ENCODE measurements around the gene HOXD3. TPM values are rescaled to one million over a fixed set of nuclear protein-coding genes. Genes with fewer than 3 reads are reported as not detected.

The HOXD3 gene
- total and polyA plus RNA-seq, 10 donors, result 1.2 to 15.3 (median 7.7) TPM

DNA sequence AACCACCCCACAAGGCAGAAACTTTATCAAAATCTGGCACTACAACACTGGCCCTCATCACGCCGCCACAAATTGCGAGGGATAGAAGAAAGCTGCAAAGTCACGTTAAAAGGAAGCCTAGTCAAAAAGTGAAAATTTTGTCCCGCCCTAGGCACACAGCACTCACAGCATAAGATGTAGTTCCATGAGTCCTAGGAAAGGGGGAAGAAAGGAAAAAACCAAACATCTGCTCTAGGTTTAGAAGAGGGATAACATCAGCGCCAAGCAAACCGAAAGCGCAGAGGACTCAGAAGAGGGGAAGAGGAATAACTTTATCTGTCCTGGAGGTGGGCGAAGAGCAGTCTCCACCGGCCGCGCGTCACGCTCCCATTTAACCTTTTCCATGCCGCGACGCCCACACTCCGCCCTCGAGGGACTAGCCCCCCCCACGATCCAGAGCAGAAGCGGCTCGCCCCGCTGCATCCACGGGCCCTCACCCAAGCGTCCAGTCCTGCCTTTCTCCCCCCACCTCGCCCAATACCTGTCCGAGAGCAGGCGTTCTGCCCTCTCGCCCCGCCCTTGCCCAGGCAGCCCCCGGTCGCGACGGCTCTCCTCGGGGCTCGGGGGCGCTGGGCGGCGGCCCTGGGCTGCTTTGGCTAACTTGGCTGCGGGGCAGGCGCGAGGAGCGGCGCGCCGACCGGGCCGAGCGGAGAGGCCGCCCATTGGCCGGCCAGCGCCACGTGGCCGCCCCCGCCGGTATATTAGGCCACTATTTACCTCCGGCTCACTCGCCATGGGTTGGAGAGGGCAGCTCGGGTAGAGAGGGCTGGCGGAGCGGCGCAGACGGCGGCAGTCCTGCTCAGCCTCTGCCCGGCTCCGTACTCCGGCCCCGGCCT, 31.0 kb downstream of the HOXD3 start, which contains the start of gene HOXD1:
HOXD1 (plus strand) TSS at position 770 of the 875 bp plus-strand sequence. CDS start 134 bp downstream, outside the sequence.
- DNase-seq, result no peak
- Histone ChIP-seq H3K9me3 (no peaks in the 10 kb centered on the region), H3K36me3 (no peaks in the 10 kb centered on the region), H3K4me1 (peaks cover 18 to 34% (median 28%) of the 10 kb centered on the region in 6 donors), H3K27ac (peak within 1 kb of the TSS in 6 of 8 donors; percentile 62 to 80 (median 68)), H3K4me3 (peak within 1 kb of the TSS; percentile 36 to 77 (median 55)), H3K27me3 (replicated peaks in 1 of 7) (peaks cover 11 to 100% (median 55%) of the 10 kb centered on the region in 7 donors)
- TF ChIP-seq POLR2AphosphoS5 (IDR thresholded peaks at IDR 0.05), result peak; percentile 29 to 80 (median 64)
- TF ChIP-seq, protein P1, sequence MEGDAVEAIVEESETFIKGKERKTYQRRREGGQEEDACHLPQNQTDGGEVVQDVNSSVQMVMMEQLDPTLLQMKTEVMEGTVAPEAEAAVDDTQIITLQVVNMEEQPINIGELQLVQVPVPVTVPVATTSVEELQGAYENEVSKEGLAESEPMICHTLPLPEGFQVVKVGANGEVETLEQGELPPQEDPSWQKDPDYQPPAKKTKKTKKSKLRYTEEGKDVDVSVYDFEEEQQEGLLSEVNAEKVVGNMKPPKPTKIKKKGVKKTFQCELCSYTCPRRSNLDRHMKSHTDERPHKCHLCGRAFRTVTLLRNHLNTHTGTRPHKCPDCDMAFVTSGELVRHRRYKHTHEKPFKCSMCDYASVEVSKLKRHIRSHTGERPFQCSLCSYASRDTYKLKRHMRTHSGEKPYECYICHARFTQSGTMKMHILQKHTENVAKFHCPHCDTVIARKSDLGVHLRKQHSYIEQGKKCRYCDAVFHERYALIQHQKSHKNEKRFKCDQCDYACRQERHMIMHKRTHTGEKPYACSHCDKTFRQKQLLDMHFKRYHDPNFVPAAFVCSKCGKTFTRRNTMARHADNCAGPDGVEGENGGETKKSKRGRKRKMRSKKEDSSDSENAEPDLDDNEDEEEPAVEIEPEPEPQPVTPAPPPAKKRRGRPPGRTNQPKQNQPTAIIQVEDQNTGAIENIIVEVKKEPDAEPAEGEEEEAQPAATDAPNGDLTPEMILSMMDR (IDR thresholded peaks at IDR 0.05 in 8 of 11, conservative IDR thresholded peaks at IDR 0.05 in 3 of 11), result no peak
- intact Hi-C loops (cut with DNase I; ENCODE audit: low total_unique reads), result no loop called here
- 2 to 6% (median 3%) methylated on average over 37 to 68 of the region's 68 CpGs for WGBS, 5 donors

DNA sequence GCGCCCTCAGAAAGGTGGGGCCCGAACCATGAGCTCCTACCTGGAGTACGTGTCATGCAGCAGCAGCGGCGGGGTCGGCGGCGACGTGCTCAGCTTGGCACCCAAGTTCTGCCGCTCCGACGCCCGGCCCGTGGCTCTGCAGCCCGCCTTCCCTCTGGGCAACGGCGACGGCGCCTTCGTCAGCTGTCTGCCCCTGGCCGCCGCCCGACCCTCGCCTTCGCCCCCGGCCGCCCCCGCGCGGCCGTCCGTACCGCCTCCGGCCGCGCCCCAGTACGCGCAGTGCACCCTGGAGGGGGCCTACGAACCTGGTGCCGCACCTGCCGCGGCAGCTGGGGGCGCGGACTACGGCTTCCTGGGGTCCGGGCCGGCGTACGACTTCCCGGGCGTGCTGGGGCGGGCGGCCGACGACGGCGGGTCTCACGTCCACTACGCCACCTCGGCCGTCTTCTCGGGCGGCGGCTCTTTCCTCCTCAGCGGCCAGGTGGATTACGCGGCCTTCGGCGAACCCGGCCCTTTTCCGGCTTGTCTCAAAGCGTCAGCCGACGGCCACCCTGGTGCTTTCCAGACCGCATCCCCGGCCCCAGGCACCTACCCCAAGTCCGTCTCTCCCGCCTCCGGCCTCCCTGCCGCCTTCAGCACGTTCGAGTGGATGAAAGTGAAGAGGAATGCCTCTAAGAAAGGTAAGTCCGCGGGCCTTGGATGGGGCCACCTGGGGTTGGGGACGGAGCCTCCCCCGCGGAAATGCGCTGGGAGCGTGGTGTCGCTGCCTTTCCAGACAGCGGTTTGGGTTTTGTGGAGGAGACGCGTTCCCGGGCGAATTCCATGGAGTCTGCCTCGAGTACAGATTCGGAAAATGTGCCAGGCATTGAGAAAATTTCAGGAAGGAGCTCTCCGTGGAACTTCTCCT, 31.9 kb downstream of the HOXD3 start:
- peaks cover 11 to 100% (median 61%) of the 10 kb centered on the region in 7 donors for H3K27me3 ChIP-seq (replicated peaks in 1 of 7)
- H3K36me3 ChIP-seq, result no peaks in the 10 kb centered on the region
- TF ChIP-seq POLR2A (IDR thresholded peaks at IDR 0.05) (no peak), POLR2AphosphoS5 (IDR thresholded peaks at IDR 0.05) (peak in 1 of 3 donors; percentile 13)
- TF ChIP-seq, protein P1 (IDR thresholded peaks at IDR 0.05 in 8 of 11, conservative IDR thresholded peaks at IDR 0.05 in 3 of 11), result no peak
- intact Hi-C loops (cut with DNase I; ENCODE audit: low total_unique reads), result no loop called here
- peaks cover 18 to 34% (median 28%) of the 10 kb centered on the region in 6 donors for H3K4me1 ChIP-seq
- H3K4me3 ChIP-seq, result peak overlapping the region; percentile 36 to 77 (median 55)
- H3K27ac ChIP-seq, result peak overlapping the region in 6 of 8 donors; percentile 62 to 80 (median 68)
- WGBS, 5 donors, result 1 to 4% (median 3%) methylated on average over 32 to 98 of the region's 98 CpGs
- no peaks in the 10 kb centered on the region for H3K9me3 ChIP-seq
- DNase-seq, result no peak

DNA sequence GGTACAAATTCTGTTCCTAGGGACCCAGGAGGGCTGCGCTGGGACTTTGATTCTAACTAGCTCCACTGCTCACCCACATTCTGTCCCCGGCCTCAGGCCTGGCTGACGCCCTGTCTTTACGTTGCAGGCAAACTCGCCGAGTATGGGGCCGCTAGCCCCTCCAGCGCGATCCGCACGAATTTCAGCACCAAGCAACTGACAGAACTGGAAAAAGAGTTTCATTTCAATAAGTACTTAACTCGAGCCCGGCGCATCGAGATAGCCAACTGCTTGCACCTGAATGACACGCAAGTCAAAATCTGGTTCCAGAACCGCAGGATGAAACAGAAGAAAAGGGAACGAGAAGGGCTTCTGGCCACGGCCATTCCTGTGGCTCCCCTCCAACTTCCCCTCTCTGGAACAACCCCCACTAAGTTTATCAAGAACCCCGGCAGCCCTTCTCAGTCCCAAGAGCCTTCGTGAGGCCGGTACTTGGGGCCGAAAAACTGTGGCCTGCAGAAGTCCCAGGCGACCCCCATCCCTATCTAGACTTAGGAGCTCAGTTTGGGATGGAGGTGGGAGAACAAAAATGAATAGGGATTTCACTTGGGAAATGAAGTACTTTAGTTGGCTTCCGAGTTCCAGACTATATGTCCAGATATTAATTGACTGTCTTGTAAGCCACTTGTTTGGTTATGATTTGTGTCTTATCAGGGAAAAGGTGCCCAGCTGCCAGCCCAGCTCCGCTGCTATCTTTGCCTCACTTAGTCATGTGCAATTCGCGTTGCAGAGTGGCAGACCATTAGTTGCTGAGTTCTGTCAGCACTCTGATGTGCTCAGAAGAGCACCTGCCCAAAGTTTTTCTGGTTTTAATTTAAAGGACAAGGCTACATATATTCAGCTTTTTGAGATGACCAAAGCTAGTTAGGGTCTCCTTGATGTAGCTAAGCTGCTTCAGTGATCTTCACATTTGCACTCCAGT, 32.9 kb downstream of the HOXD3 start:
- no peaks in the 10 kb centered on the region for H3K36me3 ChIP-seq
- peak overlapping the region in 3 of 8 donors; percentile 66 to 80 (median 69) for H3K27ac ChIP-seq
- 7 to 13% (median 12%) methylated on average over 18 to 28 of the region's 28 CpGs for WGBS, 5 donors
- intact Hi-C loops (cut with DNase I; ENCODE audit: low total_unique reads), result no loop called here
- no peaks in the 10 kb centered on the region for H3K9me3 ChIP-seq
- peaks cover 18 to 34% (median 28%) of the 10 kb centered on the region in 6 donors for H3K4me1 ChIP-seq
- H3K4me3 ChIP-seq, result peak overlapping the region in 6 of 8 donors; percentile 36 to 77 (median 56)
- no peak for TF ChIP-seq POLR2AphosphoS5 (IDR thresholded peaks at IDR 0.05)
- TF ChIP-seq, protein P1 (IDR thresholded peaks at IDR 0.05 in 8 of 11, conservative IDR thresholded peaks at IDR 0.05 in 3 of 11), result no peak
- TF ChIP-seq POLR2A (IDR thresholded peaks at IDR 0.05), result no peak
- no peak for DNase-seq
- H3K27me3 ChIP-seq (replicated peaks in 1 of 7), result peaks cover 11 to 100% (median 61%) of the 10 kb centered on the region in 7 donors

Measured in spleen (tissue), 11 donors.